Neural crest cell (in vitro differentiated cells): ENCODE measurements around the gene WASF1. TPM values are rescaled to one million over a fixed set of nuclear protein-coding genes. Genes with fewer than 3 reads are reported as not detected.

Experiments
- DNase-seq: peaks from one replicate; pipeline ENCODE4 v3.0.0; 2021; ENCODE audit warnings: low read depth, mixed read lengths, low spot score
- H3K27ac Mint-ChIP-seq: one replicate; pipeline ENCODE4 v1.8.0; 2021; ENCODE audit warnings: mild to moderate bottlenecking, mixed read lengths; ENCODE audit not compliant: unreplicated experiment
- H3K27me3 Mint-ChIP-seq: 2 replicates; pipeline ENCODE4 v1.8.0; 2021; ENCODE audit warnings: low read depth, mild to moderate bottlenecking, mixed read lengths
- H3K36me3 Mint-ChIP-seq: 2 replicates; pipeline ENCODE4 v1.8.0; 2021; ENCODE audit warnings: low read depth, mild to moderate bottlenecking, mixed read lengths
- H3K4me1 Mint-ChIP-seq: 2 replicates; pipeline ENCODE4 v1.8.0; 2021; ENCODE audit warnings: mixed read lengths
- H3K4me3 Mint-ChIP-seq: one replicate; pipeline ENCODE4 v1.8.0; 2021; ENCODE audit warnings: mild to moderate bottlenecking, mixed read lengths
- H3K9me3 Mint-ChIP-seq: 2 replicates; pipeline ENCODE4 v1.8.0; 2021; ENCODE audit warnings: mixed read lengths
- CTCF ChIP-seq: fragments of 200-600 bp; sonication (generic); conservative IDR thresholded peaks from 2 replicates; pipeline ENCODE4 v1.5.0; 2021; ENCODE audit warnings: antibody characterized with exemption, mild to moderate bottlenecking
- total RNA-seq: library from RNA; stranded (reverse); gene quantifications from 2 replicates; pipeline ENCODE4 v1.2.1, GENCODE V29; 2021

Gene WASF1
- total RNA-seq, 1 donor from 2014 or later, result 48.9 TPM

DNA sequence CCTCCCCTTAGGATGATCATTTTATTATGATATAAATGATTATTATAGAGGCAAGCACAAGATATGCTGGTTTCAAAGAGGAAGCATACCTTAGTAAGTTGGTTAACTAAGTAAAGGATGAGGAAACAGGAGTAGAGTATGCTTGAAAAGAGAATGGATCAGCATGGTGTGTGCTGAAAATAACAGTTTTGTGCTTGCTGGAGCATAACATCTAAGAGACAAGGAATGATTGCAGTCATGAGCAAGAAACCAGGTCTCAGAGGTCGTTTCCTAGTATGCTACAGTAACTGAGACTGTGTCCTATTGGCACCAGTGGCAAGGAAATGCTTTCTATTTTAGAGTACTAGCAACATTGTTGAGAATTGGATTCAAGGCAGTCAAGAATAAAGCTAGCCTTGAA, 34.9 kb upstream of the WASF1 start:
- TF ChIP-seq CTCF, result no peak
- DNase-seq, result no peak
- H3K9me3 Mint-ChIP-seq, result no peaks in the 10 kb centered on the region
- H3K27me3 Mint-ChIP-seq, result no peaks in the 10 kb centered on the region
- no peak overlapping the region for H3K4me3 Mint-ChIP-seq
- no peaks in the 10 kb centered on the region for H3K4me1 Mint-ChIP-seq
- H3K36me3 Mint-ChIP-seq, result peaks cover 13% of the 10 kb centered on the region
- H3K27ac Mint-ChIP-seq, result no peak overlapping the region

GRCh38 chr6:110211753-110212152, 32.3 kb upstream of the WASF1 start:
- TF ChIP-seq CTCF, result no peak
- Mint-ChIP-seq H3K9me3 (no peaks in the 10 kb centered on the region), H3K36me3 (peaks cover 13% of the 10 kb centered on the region), H3K4me3 (no peak overlapping the region), H3K27me3 (no peaks in the 10 kb centered on the region), H3K4me1 (no peaks in the 10 kb centered on the region), H3K27ac (no peak overlapping the region)
- DNase-seq, result no peak

DNA sequence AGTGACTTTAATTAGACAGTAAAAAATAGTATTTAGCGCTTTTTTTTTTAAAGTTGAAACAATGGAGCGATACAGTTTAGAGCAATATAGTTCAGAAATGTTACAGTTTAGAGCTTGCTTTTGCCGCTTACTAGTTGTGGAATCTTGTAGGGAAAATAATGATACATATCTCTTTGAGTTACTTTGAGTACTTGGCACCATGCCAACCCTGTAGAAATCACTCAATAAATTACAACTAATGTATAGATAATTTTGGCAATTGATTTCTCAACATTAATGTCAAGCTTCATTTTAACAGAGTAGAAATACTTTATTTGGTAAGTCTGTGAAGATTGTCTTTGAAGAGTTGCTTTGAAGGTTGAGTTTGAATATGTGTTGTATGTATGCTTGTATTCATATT, 28.2 kb upstream of the WASF1 start:
- DNase-seq, result no peak
- H3K4me1 Mint-ChIP-seq, result no peaks in the 10 kb centered on the region
- no peak for TF ChIP-seq CTCF
- no peak overlapping the region for H3K4me3 Mint-ChIP-seq
- no peaks in the 10 kb centered on the region for H3K27me3 Mint-ChIP-seq
- no peaks in the 10 kb centered on the region for H3K9me3 Mint-ChIP-seq
- no peak overlapping the region for H3K27ac Mint-ChIP-seq
- peaks cover 9% of the 10 kb centered on the region for H3K36me3 Mint-ChIP-seq

GRCh38 chr6:110201151-110201884, 21.8 kb upstream of the WASF1 start:
- no peak for TF ChIP-seq CTCF
- no peaks in the 10 kb centered on the region for H3K9me3 Mint-ChIP-seq
- H3K36me3 Mint-ChIP-seq, result peaks cover 8% of the 10 kb centered on the region
- no peak overlapping the region for H3K27ac Mint-ChIP-seq
- no peaks in the 10 kb centered on the region for H3K4me1 Mint-ChIP-seq
- H3K27me3 Mint-ChIP-seq, result no peaks in the 10 kb centered on the region
- no peak overlapping the region for H3K4me3 Mint-ChIP-seq
- no peak for DNase-seq

GRCh38 chr6:110198561-110198960, 19.1 kb upstream of the WASF1 start:
- no peaks in the 10 kb centered on the region for H3K27me3 Mint-ChIP-seq
- H3K9me3 Mint-ChIP-seq, result no peaks in the 10 kb centered on the region
- no peak overlapping the region for H3K4me3 Mint-ChIP-seq
- TF ChIP-seq CTCF, result no peak
- H3K36me3 Mint-ChIP-seq, result peaks cover 11% of the 10 kb centered on the region
- H3K27ac Mint-ChIP-seq, result no peak overlapping the region
- H3K4me1 Mint-ChIP-seq, result no peaks in the 10 kb centered on the region
- no peak for DNase-seq
